ENCODE results near the gene SLC25A23.

- TF ChIP-seq CTCF (conservative IDR thresholded peaks at IDR 0.05; ENCODE audit: low read length): no peak
- no peak for TF ChIP-seq EZH2phosphoT487 (IDR thresholded peaks at IDR 0.05; ENCODE audit: borderline replicate concordance)
Observed at GRCh38 chr19:6394831-6395230, 64.8 kb downstream of the SLC25A23 start.
